ENCODE results near the gene ARPC5. TPM values are rescaled to one million over a fixed set of nuclear protein-coding genes. Genes with fewer than 3 reads are reported as not detected.
A peak's percentile ranks its signal among the peaks of the same experiment; 100 is the strongest.

The ARPC5 gene
- total and polyA plus RNA-seq, 9 of the 15 experiments (the other 6 are each of a cell fraction or from before 2014, with no cell fraction given): 71.8 to 150 (median 91.6) TPM

- TF ChIP-seq POU5F1 (IDR thresholded peaks at IDR 0.05; ENCODE audit: borderline replicate concordance, low read depth, low read length, partially characterized antibody) (no peak), RFX7 (CRISPR knock-in tag; IDR thresholded peaks at IDR 0.05) (no peak), NFRKB (IDR thresholded peaks at IDR 0.05; ENCODE audit: low read depth) (no peak), YBX1 (IDR thresholded peaks at IDR 0.05) (no peak), MECOM (CRISPR knock-in tag; IDR thresholded peaks at IDR 0.05) (no peak), CTBP1 (IDR thresholded peaks at IDR 0.05; ENCODE audit: borderline replicate concordance) (no peak), BCLAF1 (IDR thresholded peaks at IDR 0.05; ENCODE audit: borderline replicate concordance in 1 of 2, control insufficient read depth in 1 of 2, low read depth in 2 of 2, low read length in 1 of 2) (no peak), ILF3 (IDR thresholded peaks at IDR 0.05; ENCODE audit: borderline replicate concordance) (no peak), MAX (CRISPR knock-in tag; IDR thresholded peaks at IDR 0.05) (no peak), CAMTA2 (CRISPR knock-in tag; conservative IDR thresholded peaks at IDR 0.05) (no peak), RNF219 (CRISPR knock-in tag; IDR thresholded peaks at IDR 0.05) (no peak), ZNF23 (CRISPR knock-in tag; IDR thresholded peaks at IDR 0.05) (no peak), ZNF699 (CRISPR knock-in tag; IDR thresholded peaks at IDR 0.05; ENCODE audit: insufficient replicate concordance) (no peak), NR2F6 (CRISPR knock-in tag; IDR thresholded peaks at IDR 0.05) (no peak), RBM34 (IDR thresholded peaks at IDR 0.05; ENCODE audit: borderline replicate concordance, insufficient read depth, low read length) (no peak), CBFA2T3 (IDR thresholded peaks at IDR 0.05) (peak; percentile 85), OTX1 (CRISPR knock-in tag; IDR thresholded peaks at IDR 0.05) (no peak), NCOR1 (IDR thresholded peaks at IDR 0.05) (peak; percentile 42), IRF1 (CRISPR knock-in tag; IDR thresholded peaks at IDR 0.05; ENCODE audit: borderline replicate concordance) (no peak), SMARCB1 (IDR thresholded peaks at IDR 0.05; ENCODE audit: insufficient read length, low read depth) (no peak), DEAF1 (CRISPR knock-in tag; IDR thresholded peaks at IDR 0.05) (no peak), ZKSCAN3 (CRISPR knock-in tag; IDR thresholded peaks at IDR 0.05) (no peak)
Observed at GRCh38 chr1:183645531-183645930, 9.9 kb upstream of the ARPC5 start (continued).

Data from K562 (cell line).